Measurements from ENCODE around the gene GATD1. TPM values are rescaled to one million over a fixed set of nuclear protein-coding genes. Genes with fewer than 3 reads are reported as not detected.

Gene GATD1
- total RNA-seq, 3 donors from 2014 or later = 9.9 to 17.4 (median 16.4) TPM

- DNase-seq (ENCODE audit: low spot score in 2 of 2) = no peak
- no peaks in the 10 kb centered on the region for H3K36me3 ChIP-seq
- intact Hi-C loops (cut with DNase I; ENCODE audit: low total_unique reads) = no loop called here
- H3K9me3 ChIP-seq = no peaks in the 10 kb centered on the region
- peak overlapping the region; percentile 56 to 97 for H3K27ac ChIP-seq
- peak overlapping the region in 1 of 3 donors; percentile 98 for H3K4me3 ChIP-seq
- TF ChIP-seq POLR2A (IDR thresholded peaks at IDR 0.05) = no peak
- TF ChIP-seq CTCF (IDR thresholded peaks at IDR 0.05) = no peak
- no peak for TF ChIP-seq POLR2AphosphoS5 (IDR thresholded peaks at IDR 0.05)
- peaks cover 0 to 11% of the 10 kb centered on the region in 2 donors for H3K4me1 ChIP-seq
- no peaks in the 10 kb centered on the region for H3K27me3 ChIP-seq
Measured at GRCh38 chr11:811446-812245, 34.4 kb upstream of the GATD1 start.

GRCh38 chr11:810040-810567 lies 32.8 kb upstream of the GATD1 start:
- TF ChIP-seq POLR2A (IDR thresholded peaks at IDR 0.05) (no peak), CTCF (IDR thresholded peaks at IDR 0.05) (no peak), POLR2AphosphoS5 (IDR thresholded peaks at IDR 0.05) (no peak)
- intact Hi-C loops (cut with DNase I; ENCODE audit: low total_unique reads) = no loop called here
- DNase-seq (ENCODE audit: low spot score in 2 of 2) = no peak

GRCh38 chr11:809287-810039 lies 32.2 kb upstream of the GATD1 start, which contains the start of gene RPLP2:
Gene RPLP2, plus strand, starts transcription at chr11:809967. Its CDS starts 268 bp downstream, at chr11:810235.
- DNase-seq (ENCODE audit: low spot score in 2 of 2) = peak; percentile 98
- Histone ChIP-seq H3K36me3 (no peaks in the 10 kb centered on the region), H3K27ac (peak within 1 kb of the TSS; percentile 97 to 99), H3K9me3 (no peaks in the 10 kb centered on the region), H3K27me3 (no peaks in the 10 kb centered on the region), H3K4me3 (peak within 1 kb of the TSS; percentile 72 to 98 (median 96)), H3K4me1 (peaks cover 0 to 15% of the 10 kb centered on the region in 2 donors)
- intact Hi-C loops (cut with DNase I; ENCODE audit: low total_unique reads) = no loop called here
- peak; percentile 95 for TF ChIP-seq POLR2A (IDR thresholded peaks at IDR 0.05)
- TF ChIP-seq POLR2AphosphoS5 (IDR thresholded peaks at IDR 0.05) = peak; percentile 96 to 98 (median 98)
- TF ChIP-seq CTCF (IDR thresholded peaks at IDR 0.05) = peak in 2 of 3 donors; percentile 1 to 23

More at GRCh38 chr11:810040-810567, 32.8 kb upstream of the GATD1 start:
- peak overlapping the region; percentile 97 to 99 for H3K27ac ChIP-seq
- peaks cover 0 to 11% of the 10 kb centered on the region in 2 donors for H3K4me1 ChIP-seq
- no peaks in the 10 kb centered on the region for H3K36me3 ChIP-seq
- H3K4me3 ChIP-seq = peak overlapping the region; percentile 72 to 98 (median 96)
- no peaks in the 10 kb centered on the region for H3K9me3 ChIP-seq
- no peaks in the 10 kb centered on the region for H3K27me3 ChIP-seq

GRCh38 chr11:808427-809286 lies 31.4 kb upstream of the GATD1 start:
- no peaks in the 10 kb centered on the region for H3K27me3 ChIP-seq
- TF ChIP-seq POLR2AphosphoS5 (IDR thresholded peaks at IDR 0.05) = no peak
- peak in 1 of 3 donors; percentile 5 for TF ChIP-seq CTCF (IDR thresholded peaks at IDR 0.05)
- peak overlapping the region; percentile 72 to 98 (median 96) for H3K4me3 ChIP-seq
- no peaks in the 10 kb centered on the region for H3K36me3 ChIP-seq
- DNase-seq (ENCODE audit: low spot score in 2 of 2) = no peak
- peak overlapping the region; percentile 97 to 99 for H3K27ac ChIP-seq
- intact Hi-C loops (cut with DNase I; ENCODE audit: low total_unique reads) = no loop called here
- no peaks in the 10 kb centered on the region for H3K9me3 ChIP-seq
- H3K4me1 ChIP-seq = peaks cover 0 to 21% of the 10 kb centered on the region in 2 donors
